Renal pelvis (tissue), 4 donors: ENCODE measurements around the gene ICAM5. TPM values are rescaled to one million over a fixed set of nuclear protein-coding genes. Genes with fewer than 3 reads are reported as not detected.
"Not testable (repeated sequence)": the region's sequence is repeated elsewhere in the genome, so short reads cannot be mapped to it uniquely, and the experiment has no call there.

ENCODE experiments used
- DNase-seq: peaks from one replicate; pipeline ENCODE4 v3.0.0-alpha.2; 2013
- polyA plus RNA-seq, 3 donors: library from polyadenylated mRNA; unstranded; fragments of 120-200 nt; gene quantifications; one replicate each; pipeline ENCODE4 v1.2.1, GENCODE V29; 2013; ENCODE audit not compliant: insufficient read length in 3 of 3

ICAM5 gene
- polyA plus RNA-seq, 3 donors: 0.10 to 0.17 TPM; not detected in 1

DNA sequence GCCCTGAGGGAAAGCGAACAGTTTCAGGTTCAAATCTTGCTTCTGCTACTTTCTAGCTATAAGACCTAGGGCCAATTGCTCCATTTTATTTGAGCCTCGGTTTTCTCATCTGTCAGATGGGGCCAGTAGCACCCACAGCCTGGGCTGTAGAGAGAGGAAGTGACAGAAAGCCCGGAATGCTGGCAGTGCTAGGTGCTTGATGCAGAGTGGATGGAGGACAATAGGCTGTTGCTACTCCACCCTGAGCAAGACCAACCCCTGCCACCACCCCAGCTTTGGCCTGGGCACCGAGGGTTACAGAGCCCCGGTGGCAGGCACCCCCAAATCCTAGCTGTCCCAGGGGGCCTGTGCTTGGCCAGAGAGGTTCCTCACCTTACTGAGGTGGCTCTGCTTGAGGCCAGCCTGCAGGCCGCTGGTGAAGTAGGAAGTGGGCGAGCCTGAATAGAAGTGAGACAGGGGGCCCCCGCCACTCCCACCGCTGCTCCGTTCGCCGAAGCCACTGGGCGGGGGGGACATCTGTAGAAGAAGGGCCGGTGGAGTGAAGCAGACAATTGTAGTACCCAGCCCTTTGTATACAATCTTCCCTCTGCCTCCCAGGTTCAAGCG lies 28.2 kb downstream of the ICAM5 start:
- DNase-seq: no peak

DNA sequence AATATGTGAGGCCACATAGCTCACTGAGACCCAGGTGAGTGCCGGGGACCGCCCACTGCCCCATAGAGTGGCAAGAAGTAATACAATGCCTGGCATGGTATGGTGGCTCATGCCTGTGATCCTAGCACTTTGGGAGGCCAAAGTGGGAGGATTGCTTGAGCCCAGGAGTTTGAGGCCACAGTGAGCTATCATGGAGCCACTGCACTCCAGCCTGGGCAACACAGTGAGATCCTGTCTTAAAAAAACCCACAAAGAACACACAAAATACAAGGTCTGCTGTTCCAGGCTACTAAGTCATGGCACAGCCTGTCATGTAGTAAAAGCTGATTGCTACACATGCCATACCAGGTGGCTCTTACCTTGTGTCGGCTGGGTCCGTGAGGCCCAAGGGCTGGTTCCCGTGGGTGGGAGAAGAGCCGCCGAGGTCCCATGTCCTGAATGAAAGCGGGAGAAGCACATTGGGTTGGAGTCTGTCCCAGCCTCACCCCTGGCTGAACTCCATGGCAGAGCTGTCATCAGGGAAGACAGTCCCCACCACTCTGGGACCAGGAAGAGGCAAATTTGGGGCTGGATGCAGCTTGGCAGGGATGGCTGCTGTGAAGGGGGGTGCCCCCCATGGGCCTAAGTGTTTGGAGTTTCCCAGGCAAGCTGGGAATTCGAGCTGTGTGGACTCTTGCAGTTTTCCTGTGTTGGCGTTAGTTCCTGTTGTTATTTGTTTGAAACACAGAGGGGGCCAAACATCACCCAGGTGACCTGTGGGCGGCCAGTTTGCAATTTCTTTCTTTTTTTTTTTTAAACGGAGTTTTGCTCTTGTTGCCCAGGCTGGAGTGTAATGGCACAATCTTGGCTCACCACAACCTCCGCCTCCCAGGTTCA lies 29.3 kb downstream of the ICAM5 start:
- DNase-seq: no peak

- no peak for DNase-seq
These were observed 31.1 kb downstream of the ICAM5 start for GRCh38 chr19:10320602-10321416.

- no peak for DNase-seq
These were observed 31.7 kb downstream of the ICAM5 start for GRCh38 chr19:10321417-10321797.

DNA sequence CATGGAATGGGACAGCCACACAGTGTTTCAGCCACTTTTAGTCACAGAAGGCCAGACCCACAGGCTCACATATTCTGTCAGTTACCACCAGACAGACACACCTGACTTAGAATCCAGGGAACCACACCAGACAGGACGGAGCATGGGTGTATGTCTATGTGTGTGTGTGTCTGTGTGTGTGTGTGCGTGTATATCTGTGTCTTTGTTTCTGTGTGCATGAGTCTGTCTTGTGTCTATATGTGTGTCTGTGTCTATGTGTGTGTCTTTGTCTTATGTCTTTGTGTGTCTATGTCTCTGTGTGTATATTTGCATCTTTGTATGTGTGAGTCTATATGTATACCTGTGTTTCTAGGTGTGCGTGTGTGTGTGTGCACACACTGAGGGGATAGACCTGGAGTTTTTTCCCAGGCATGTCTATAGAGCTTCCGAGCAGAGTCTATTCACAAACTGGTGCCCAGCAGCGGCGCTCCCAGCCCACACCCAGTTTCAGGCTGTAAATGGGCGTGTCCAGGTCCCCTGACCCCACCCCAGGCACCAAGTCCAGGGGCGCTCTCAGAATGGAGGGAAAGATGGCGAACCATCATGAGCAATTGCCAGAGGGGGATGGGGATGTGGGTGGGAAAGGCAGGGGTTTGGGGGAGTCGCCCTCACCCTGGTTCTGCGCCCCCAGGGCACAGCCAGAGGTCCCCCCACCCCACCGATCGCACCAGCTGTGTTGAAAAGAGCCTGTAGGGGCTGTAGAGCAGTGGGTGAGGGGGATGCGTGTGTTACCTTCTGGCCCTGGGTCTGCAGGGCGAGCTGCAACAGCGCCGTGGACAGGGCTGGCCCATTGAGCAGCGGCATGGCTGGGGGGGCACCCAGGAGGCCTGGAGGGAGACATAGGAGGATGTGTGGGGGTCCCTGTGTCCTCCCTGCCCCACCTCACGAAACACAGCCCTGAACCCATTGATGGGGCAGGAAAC lies 32.4 kb downstream of the ICAM5 start:
- DNase-seq: no peak

- no peak for DNase-seq
These were observed 36.0 kb downstream of the ICAM5 start for GRCh38 chr19:10325732-10326131.

- DNase-seq: no peak
These were observed 38.0 kb downstream of the ICAM5 start for GRCh38 chr19:10327793-10328192.

DNA sequence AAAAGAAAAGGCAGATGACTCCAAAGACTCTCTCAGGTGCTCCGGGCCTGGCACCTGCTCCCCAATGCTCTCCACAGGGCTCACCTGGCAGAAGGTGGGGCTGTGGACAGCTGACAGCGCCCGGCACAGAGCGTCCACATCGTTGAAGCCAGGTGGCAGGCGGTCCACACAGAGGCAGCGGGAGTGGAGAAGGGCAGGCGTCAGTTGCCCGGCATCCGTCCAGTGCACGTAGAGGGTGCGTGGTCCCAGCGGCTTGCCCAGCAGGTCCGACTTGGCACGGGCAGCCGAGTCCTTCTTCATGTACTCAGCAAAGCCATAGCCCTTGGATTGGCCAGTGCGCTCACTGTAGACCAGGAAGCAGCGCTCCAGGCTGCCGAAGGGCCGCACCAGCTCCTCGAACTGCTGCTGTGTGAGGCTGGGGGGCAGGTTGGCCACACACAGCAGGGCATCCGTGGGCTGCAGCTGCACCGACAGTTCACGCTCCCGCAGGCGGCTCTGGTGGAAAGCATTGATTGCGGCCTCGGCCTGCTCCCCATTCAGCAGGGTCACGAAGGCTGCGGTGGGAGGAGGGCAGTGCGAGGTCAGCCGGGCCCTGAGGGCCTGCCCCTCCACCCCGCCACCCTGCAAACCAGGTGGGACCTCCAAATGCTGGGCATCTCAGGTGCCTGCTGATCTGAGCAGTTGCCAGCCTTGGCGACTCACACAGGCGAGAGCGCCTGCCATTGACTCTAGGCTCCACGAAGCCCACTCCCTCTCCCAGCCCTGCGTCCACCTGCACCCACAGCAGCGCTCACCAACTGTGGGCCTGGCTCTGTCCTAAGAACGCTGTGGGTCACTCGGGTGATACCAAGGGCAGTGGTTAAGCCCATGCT lies 39.0 kb downstream of the ICAM5 start:
- DNase-seq: no peak

GRCh38 chr19:10329555-10329954 lies 39.8 kb downstream of the ICAM5 start:
- no peak for DNase-seq

- no peak for DNase-seq
These were observed 42.6 kb downstream of the ICAM5 start for GRCh38 chr19:10332158-10332964.

GRCh38 chr19:10332965-10333757 lies 43.4 kb downstream of the ICAM5 start, which contains the start of gene RAVER1:
Gene RAVER1, minus strand, starts transcription at chr19:10333529. Its CDS starts 22 bp downstream, at chr19:10333507.
- peak; percentile 97 for DNase-seq

DNA sequence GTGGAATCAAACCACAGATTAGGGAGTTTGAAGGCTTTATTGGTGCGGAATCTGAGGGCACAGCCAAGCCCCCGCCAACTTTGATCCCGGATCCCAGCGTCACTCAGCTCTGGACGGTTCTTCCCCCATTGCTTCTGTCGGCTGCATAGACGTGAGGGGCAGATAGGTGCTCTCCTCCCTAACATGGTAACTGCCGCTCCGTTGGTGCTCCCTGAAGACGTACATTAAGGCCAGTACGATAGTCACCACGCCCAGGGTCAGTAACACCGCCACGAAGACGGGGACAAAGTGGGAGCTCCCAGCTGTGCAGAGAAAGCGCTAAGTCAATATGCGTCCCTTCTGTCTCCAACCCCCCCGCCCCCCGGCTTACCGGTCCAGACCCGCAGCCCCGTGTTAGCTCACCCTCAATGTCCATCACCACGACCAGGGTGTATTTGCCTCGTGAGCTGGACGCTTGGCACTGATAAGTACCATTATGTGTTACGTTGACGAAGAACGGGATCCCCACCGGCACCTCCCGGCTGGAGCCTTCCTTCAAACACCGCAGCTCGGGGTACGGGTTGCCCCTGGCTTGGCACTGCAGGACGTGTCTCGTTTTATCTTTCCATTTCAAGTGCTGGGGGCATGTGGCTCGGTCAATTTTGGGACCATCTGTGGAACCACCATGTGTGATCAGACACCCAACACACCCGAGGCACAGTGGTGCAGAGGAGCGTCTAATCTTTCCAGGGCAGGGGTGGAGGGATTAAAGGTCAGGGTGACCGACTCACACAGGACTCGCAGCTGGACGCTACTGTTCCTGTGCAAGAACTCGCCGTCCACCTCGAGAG lies 44.2 kb downstream of the ICAM5 start:
- DNase-seq: peak; percentile 4

DNA sequence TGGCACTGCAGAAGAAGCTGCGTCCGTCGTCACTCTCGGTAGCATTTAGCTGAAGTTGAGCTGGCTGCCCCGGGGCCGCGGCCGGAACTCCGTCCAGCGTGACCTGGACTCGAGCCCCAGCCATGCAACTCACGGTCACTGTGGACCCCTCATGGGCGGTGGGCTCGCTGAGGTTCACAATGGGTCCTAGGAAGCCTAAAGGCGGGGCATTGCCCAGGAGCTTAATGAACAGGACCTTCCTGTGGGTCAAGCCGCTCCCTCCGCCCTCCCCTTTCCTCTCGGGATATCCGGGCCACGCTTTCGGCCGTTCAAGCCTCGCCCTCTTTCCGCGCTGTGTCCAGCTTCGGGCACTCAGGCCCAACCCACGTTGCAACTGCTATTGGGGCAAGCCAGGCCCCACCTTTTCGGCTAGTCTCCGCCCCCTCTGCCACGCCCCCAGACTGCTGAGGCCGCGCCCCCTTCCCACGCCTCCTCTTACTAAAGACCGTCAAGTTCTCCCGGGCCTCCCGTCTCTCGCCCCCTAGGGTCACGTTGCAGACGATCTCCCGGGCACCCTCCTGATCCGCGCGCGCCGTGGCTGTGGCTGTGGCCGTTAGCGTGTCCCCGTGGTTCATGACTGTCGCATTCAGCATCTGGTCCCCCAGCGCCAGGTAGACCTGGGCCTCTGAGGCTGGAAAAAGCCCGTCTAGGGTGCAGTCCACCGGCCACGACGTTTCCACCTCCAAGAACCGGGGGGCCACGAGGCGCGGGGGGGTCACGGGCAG lies 45.0 kb downstream of the ICAM5 start:
- peak; percentile 85 for DNase-seq

DNA sequence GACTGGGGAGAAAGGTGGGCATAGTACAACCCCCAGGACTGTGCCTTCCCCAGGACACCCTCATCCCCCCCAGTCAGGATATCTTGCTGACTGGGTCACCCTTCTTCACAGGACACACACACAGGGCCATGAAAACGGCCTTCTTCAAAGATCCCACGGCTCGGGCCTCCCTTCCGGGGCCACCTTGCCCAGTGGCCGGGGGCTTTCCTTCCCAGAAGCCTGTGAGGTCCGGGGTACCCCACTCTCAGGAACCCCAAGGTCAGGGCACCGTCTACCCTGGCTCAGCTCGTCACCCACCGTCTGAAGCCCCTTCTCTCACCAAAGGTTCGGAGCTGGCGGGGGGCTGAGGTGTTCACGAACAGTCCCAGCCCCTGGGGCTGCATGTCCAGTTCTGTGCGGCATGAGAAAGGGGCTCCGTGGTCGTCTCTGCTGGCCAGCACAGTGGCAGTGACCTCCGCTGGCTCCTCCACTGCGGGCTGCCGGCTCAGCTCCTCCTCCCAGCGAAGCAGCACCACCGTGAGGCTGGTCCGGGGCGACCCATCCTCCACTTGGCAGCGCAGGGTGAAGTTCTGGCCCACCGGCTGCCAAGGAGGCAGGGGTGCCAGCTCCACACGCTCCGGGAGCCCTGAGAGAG lies 45.7 kb downstream of the ICAM5 start:
- no peak for DNase-seq

- not testable (repeated sequence) for DNase-seq
These were observed 47.0 kb downstream of the ICAM5 start for GRCh38 chr19:10336725-10337124.

GRCh38 chr19:10338940-10339339 lies 49.2 kb downstream of the ICAM5 start:
- DNase-seq: no peak
